ENCODE measurements around the gene KCTD1.

The KCTD1 gene

DNA sequence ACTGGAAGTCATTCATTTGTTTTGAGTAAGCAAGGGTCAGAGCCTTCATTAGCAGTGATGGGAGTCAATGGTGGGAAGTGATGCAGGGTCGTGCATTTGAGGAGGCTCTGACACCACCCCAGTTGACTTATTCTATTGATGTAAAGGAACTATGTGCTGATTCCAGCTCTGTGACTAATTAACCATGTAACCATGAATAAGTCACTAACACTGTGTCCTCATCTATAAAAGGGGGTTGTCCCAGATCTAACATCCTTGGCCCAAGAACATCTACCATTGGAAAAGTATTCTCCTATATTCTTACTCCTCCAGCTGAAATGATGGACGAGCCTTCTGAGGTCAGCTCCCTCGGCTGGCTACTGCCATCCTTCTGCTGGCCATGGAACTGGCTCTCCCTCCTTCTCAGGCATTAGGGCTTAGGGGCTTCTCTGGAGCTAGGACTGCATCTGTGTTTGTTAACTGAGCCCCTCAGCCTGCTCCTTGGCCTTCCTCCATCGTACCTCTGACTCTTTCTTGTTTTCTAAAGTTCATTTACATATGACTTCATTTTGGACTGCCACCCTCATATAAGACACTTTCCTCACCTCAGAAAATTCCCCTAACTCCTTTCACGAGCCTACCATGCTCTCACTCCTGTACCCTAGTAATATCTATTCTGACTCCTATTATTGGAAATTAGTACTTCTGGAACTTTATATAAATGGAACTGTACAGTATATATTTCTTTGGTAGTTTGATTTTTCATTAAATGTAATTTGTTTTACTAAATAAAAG lies 115.5 kb downstream of the KCTD1 start:
- no peak for DNase-seq (ENCODE audit: low read depth in 2 of 2, low spot score in 1 of 2)

DNA sequence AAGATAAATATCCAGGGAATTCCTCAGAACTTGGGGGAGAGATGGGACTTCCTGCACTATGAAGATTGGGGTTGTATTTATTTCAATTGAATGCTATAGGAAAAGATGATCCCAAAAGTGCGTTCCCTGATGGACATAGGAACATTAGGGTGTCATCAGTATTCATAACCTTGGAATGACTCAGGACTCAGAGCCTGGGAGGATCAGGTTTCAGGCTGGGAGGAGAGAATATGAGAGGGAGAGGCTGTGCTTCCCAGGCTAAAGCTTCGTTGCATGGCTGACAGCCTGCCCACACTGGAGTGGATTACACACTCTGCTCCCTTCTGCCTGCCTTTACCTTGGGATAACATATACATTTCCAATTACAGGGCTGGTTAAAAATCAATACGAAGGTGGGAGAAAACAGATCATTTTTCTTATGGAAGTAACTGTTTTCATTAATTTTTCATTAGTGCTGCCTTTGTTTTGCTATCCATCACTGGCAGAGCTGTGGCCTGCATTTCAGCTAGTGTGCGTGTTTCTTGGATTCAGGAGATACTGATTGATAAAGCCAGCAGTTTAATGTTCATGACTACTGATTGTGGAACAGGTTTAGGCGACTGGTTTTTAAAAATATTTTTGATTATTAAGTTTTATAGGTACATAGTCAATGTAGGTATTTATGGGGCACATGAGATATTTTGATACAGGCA lies 118.7 kb downstream of the KCTD1 start:
- DNase-seq (ENCODE audit: low read depth in 2 of 2, low spot score in 1 of 2), result no peak

- no peak for DNase-seq (ENCODE audit: low read depth in 2 of 2, low spot score in 1 of 2)
Observed at GRCh38 chr18:26425148-26425531, 123.2 kb downstream of the KCTD1 start.

DNA sequence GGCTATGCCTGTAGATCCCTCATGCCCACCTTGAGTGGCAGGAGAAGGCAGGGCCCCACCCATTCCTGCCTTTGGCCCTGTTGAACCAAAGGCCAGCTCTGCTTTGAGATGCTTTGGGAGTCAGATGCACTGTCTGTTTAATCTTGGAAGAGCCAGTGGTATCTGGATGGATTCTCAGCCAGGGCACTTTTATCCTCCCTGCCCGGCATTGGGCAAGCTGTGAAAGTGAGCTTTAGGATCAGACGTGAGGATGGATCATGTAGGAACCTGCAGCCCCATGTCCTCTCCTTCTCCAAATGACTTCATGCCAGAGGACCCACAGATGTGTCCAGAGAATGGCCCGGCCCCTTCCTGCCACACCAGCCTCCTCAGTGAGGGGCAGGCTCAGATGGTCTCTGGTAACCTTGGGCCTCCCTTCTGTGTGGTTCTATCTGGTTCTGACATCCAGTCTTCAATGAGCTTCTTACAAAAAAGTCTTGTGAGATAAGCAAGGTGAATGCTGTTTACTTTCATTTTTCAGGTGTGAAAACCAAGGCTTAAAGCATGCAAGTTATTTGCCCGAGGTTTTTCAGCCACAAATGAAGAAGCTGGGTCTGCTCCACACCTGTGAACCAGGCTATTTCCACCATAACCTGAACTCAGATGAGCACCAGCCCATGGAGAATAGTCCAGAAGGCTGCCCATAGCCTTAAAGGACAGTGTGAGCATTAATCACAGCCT lies 123.8 kb downstream of the KCTD1 start:
- no peak for DNase-seq (ENCODE audit: low read depth in 2 of 2, low spot score in 1 of 2)

GRCh38 chr18:26422472-26423162 lies 125.7 kb downstream of the KCTD1 start:
- no peak for DNase-seq (ENCODE audit: low read depth in 2 of 2, low spot score in 1 of 2)

GRCh38 chr18:26421931-26422330 lies 126.4 kb downstream of the KCTD1 start:
- DNase-seq (ENCODE audit: low read depth in 2 of 2, low spot score in 1 of 2), result no peak

- DNase-seq (ENCODE audit: low read depth in 2 of 2, low spot score in 1 of 2), result no peak
Observed at GRCh38 chr18:26421503-26421902, 126.8 kb downstream of the KCTD1 start.

GRCh38 chr18:26419746-26420145 lies 128.6 kb downstream of the KCTD1 start:
- DNase-seq (ENCODE audit: low read depth in 2 of 2, low spot score in 1 of 2), result no peak

GRCh38 chr18:26418225-26418624 lies 130.1 kb downstream of the KCTD1 start:
- no peak for DNase-seq (ENCODE audit: low read depth in 2 of 2, low spot score in 1 of 2)

GRCh38 chr18:26417190-26417589 lies 131.2 kb downstream of the KCTD1 start:
- DNase-seq (ENCODE audit: low read depth in 2 of 2, low spot score in 1 of 2), result no peak

GRCh38 chr18:26416652-26417150 lies 131.7 kb downstream of the KCTD1 start:
- no peak for DNase-seq (ENCODE audit: low read depth in 2 of 2, low spot score in 1 of 2)

DNA sequence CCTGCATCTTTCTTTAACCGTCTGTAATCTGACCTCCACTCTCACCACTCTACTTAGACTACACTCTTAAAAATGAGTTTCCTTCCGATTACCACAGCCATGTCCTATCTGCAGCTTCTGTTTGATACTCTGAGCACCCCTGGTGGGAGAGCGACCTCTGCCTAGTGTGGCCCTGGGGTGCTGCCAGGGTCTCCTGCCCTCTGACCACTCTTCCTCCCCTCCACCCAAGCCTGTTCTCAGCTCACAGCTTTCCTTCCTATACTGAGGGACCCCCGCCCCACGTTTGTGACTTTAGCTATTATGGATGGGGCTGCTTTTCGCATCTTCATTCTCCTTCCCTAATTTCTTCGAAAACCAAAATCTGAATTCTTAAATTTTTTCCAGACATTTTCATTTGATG lies 132.7 kb downstream of the KCTD1 start:
- DNase-seq (ENCODE audit: low read depth in 2 of 2, low spot score in 1 of 2), result no peak

DNA sequence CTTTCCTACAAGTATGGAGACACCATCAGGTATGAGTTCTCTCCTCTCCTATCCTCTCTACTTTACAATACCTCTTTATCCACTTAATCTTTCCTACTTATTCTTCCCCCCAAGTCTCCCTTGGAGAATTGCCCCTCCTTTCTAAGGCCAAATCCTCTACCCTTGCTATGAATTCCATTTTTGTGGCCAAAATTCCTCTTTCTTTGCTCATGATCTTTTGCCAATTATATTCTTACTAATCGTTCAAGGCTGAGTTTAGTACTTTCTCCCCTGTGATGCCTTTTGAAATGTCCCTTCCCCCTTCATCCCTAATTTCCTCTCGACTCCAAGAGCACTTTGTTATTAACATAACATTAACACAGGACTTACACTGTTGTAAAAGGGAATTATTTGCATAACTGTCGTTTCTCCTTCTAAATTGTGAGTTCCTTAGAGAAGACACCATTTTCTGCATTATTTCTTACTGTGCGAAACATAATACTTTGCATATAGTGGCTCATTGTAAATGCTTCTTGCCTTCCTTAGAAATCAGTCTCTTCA lies 133.4 kb downstream of the KCTD1 start:
- no peak for DNase-seq (ENCODE audit: low read depth in 2 of 2, low spot score in 1 of 2)

DNA sequence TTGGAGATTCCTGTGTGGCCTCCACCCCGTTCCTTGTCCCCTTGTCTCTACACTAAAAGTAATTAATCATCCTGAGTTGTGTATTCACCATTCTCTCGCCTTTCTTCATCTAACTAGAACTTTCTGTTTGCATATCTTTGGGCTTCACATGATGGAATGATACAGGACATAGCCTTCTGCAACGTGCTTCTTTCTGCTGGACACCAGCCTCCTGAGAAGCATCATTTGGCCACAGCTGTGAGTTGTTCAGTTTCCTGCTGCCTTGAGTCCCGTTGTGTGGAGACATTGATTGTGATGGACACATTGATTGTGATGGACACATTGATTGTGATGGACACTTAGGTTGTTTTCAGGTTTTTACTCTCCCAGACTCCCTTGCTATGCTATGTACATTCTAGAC lies 139.3 kb downstream of the KCTD1 start:
- no peak for DNase-seq (ENCODE audit: low read depth in 2 of 2, low spot score in 1 of 2)

GRCh38 chr18:26407736-26408601 lies 140.4 kb downstream of the KCTD1 start:
- no peak for DNase-seq (ENCODE audit: low read depth in 2 of 2, low spot score in 1 of 2)

GRCh38 chr18:26406854-26407517 lies 141.4 kb downstream of the KCTD1 start:
- no peak for DNase-seq (ENCODE audit: low read depth in 2 of 2, low spot score in 1 of 2)

DNA sequence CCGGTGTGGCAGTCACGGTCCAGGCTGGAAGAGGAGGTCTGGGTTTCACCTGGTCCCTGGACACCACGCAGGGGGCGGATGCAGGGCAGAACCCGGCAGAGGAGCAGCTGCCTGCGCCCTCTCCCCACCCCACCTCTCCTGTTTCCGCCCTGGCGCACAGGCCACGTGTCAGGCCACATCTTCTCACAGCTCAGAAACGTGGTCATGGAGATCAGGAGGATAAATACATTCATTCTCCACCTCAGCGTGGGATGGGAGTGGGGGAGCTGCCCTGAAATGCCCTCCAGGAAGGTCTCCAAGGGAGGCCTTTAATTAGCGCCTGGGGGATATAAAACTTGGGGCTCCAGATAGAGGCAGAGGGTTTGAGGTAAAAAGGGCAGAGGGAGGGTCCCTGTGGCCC lies 142.0 kb downstream of the KCTD1 start:
- DNase-seq (ENCODE audit: low read depth in 2 of 2, low spot score in 1 of 2), result no peak

GRCh38 chr18:26405190-26405801 lies 143.1 kb downstream of the KCTD1 start:
- no peak for DNase-seq (ENCODE audit: low read depth in 2 of 2, low spot score in 1 of 2)

Data from stimulated activated CD8-positive, alpha-beta memory T cell treated with anti-CD3 and anti-CD28 coated beads, Interleukin-4, amount 100 ng/mL, for 4 hours (primary cell).